SK-N-SH (cell line): ENCODE data around the gene CELSR1. TPM values are rescaled to one million over a fixed set of nuclear protein-coding genes. Genes with fewer than 3 reads are reported as not detected.

Source experiments
- CTCF ChIA-PET: fragments of 300-600, 350-600 bp; formaldehyde crosslinking; extraction: SDS; loops from one replicate; lab custom pipeline; 2021; lab: Yijun Ruan, JAX
- POLR2A ChIA-PET: fragments of 350-600 bp; sonication (Branson Sonifier 250); formaldehyde crosslinking; extraction: SDS; loops from one replicate; lab custom pipeline; 2020; ENCODE audit warnings: antibody characterized with exemption, inconsistent platforms; lab: Yijun Ruan, JAX
- DNase-seq: peaks from one replicate; pipeline ENCODE4 v3.0.0; 2012
- H2AFZ ChIP-seq: fragments of 200-600 bp; sonication (generic); 2 replicates; pipeline ENCODE4 v1.8.1; 2016; ENCODE audit warnings: antibody characterized with exemption, mild to moderate bottlenecking, low read depth
- H3F3A ChIP-seq: fragments of 200-600 bp; sonication (generic); replicated peaks from 2 replicates; pipeline ENCODE3; 2016; ENCODE audit warnings: antibody characterized with exemption, mild to moderate bottlenecking; ENCODE audit not compliant: insufficient read depth
- H3K27ac ChIP-seq, 2 experiments: fragments of 200-500 bp in 1 of 2; fragments of 200-600 bp in 1 of 2; sonication (Bioruptor generic) in 1 of 2; sonication (generic), shearing (Covaris generic) in 1 of 2; 2 replicates each; pipeline versions ENCODE4 v1.5.1 to v1.6.1; 2014 to 2016; ENCODE audit warnings: low read depth in 2 of 2, inconsistent platforms in 1 of 2, low read length in 1 of 2, mild to moderate bottlenecking in 1 of 2, mixed read lengths in 1 of 2
- H3K27me3 ChIP-seq: fragments of 200-600 bp; sonication (generic), shearing (Covaris generic); 2 replicates; pipeline ENCODE4 v1.6.1; 2016; ENCODE audit warnings: mixed run types; ENCODE audit not compliant: insufficient read depth
- H3K36me3 ChIP-seq, 2 experiments: fragments of 200-500 bp in 1 of 2; fragments of 200-600 bp in 1 of 2; sonication (Bioruptor generic) in 1 of 2; sonication (generic) in 1 of 2; replicated peaks in 1 of 2; 2 replicates each; pipeline versions ENCODE3 to v1.5.1; 2014 to 2016; ENCODE audit warnings: low read length in 1 of 2, mild to moderate bottlenecking in 1 of 2; ENCODE audit not compliant: insufficient read depth in 2 of 2, control insufficient read depth in 1 of 2
- H3K4me1 ChIP-seq, 2 experiments: fragments of 200-500 bp in 1 of 2; fragments of 200-600 bp in 1 of 2; sonication (Bioruptor generic) in 1 of 2; sonication (generic), shearing (Covaris generic) in 1 of 2; 2 replicates each; pipeline versions ENCODE4 v1.5.1 to v1.6.1; 2014 to 2016; ENCODE audit warnings: low read depth in 1 of 2, low read length in 1 of 2, mixed run types in 1 of 2; ENCODE audit not compliant: insufficient read depth in 2 of 2, control insufficient read depth in 1 of 2
- H3K4me2 ChIP-seq: fragments of 200-600 bp; sonication (generic), shearing (Covaris generic); 2 replicates; pipeline ENCODE4 v1.6.1; 2017; ENCODE audit warnings: mixed run types
- H3K4me3 ChIP-seq, 2 experiments: fragments of 200-500 bp in 1 of 2; fragments of 200-600 bp in 1 of 2; sonication (Bioruptor generic) in 1 of 2; sonication (generic), shearing (Covaris generic) in 1 of 2; 2 replicates each; pipeline versions ENCODE4 v1.5.1 to v1.8.1; 2014 to 2016; ENCODE audit warnings: low read depth in 2 of 2, inconsistent platforms in 1 of 2, low read length in 1 of 2, mild to moderate bottlenecking in 1 of 2, mixed read lengths in 1 of 2, moderate library complexity in 1 of 2
- H3K79me2 ChIP-seq: fragments of 200-600 bp; sonication (generic); 2 replicates; pipeline ENCODE4 v1.8.1; 2017; ENCODE audit warnings: mild to moderate bottlenecking; ENCODE audit not compliant: insufficient read depth
- H3K9ac ChIP-seq: fragments of 200-600 bp; sonication (generic); 2 replicates; pipeline ENCODE4 v1.6.1; 2017; ENCODE audit warnings: mixed run types
- H3K9me2 ChIP-seq: fragments of 200-600 bp; sonication (generic); 2 replicates; pipeline ENCODE4 v1.6.1; 2017; ENCODE audit warnings: mixed run types
- H3K9me3 ChIP-seq: fragments of 200-600 bp; sonication (generic); 2 replicates; pipeline ENCODE4 v1.6.1; 2017; ENCODE audit warnings: mixed run types, mild to moderate bottlenecking, moderate library complexity
- H4K20me1 ChIP-seq: fragments of 200-600 bp; sonication (generic); 2 replicates; pipeline ENCODE4 v1.6.1; 2017; ENCODE audit warnings: mild to moderate bottlenecking, mixed run types; ENCODE audit not compliant: insufficient read depth
- EP300 ChIP-seq, 2 experiments: IDR thresholded peaks; 2 replicates each; pipeline versions ENCODE4 v1.4.0 to v1.6.1; 2012; ENCODE audit warnings: borderline replicate concordance in 1 of 2, low read depth in 1 of 2, low read length in 1 of 2
- EZH2phosphoT487 ChIP-seq: fragments of 200-600 bp; sonication (generic); IDR thresholded peaks from 2 replicates; pipeline ENCODE4 v1.6.1; 2017; ENCODE audit warnings: low read depth, mixed run types, mild to moderate bottlenecking, antibody characterized with exemption, moderate library complexity, borderline replicate concordance
- GABPA ChIP-seq: IDR thresholded peaks from 2 replicates; pipeline ENCODE4 v1.4.0; 2012; ENCODE audit warnings: low read depth, mild to moderate bottlenecking
- GATA2 ChIP-seq: sonication (generic); formaldehyde crosslinking; IDR thresholded peaks from 2 replicates; pipeline ENCODE4 v1.5.0; 2020; ENCODE audit warnings: mild to moderate bottlenecking, missing genetic modification reagents
- JUND ChIP-seq: IDR thresholded peaks from 2 replicates; pipeline ENCODE4 v1.4.0; 2012
- MEF2A ChIP-seq: IDR thresholded peaks from 2 replicates; pipeline ENCODE4 v1.4.0; 2012; ENCODE audit warnings: low read depth, borderline replicate concordance
- MXI1 ChIP-seq: IDR thresholded peaks from 2 replicates; pipeline ENCODE4 v1.6.1; 2012; ENCODE audit warnings: mild to moderate bottlenecking, low read depth, low read length, improper control_type of control experiment
- NFIC ChIP-seq: IDR thresholded peaks from 2 replicates; pipeline ENCODE4 v1.4.0; 2012; ENCODE audit warnings: borderline replicate concordance
- NRF1 ChIP-seq: IDR thresholded peaks from 2 replicates; pipeline ENCODE4 v1.6.1; 2012; ENCODE audit warnings: low read depth, mild to moderate bottlenecking, low read length
- RFX5 ChIP-seq: IDR thresholded peaks from 2 replicates; pipeline ENCODE4 v1.6.1; 2012; ENCODE audit warnings: mild to moderate bottlenecking, improper control_type of control experiment, low read length
- RXRA ChIP-seq: IDR thresholded peaks from 2 replicates; pipeline ENCODE4 v1.4.0; 2012; ENCODE audit warnings: low read depth, mild to moderate bottlenecking, borderline replicate concordance
- SIN3A ChIP-seq: IDR thresholded peaks from 2 replicates; pipeline ENCODE4 v1.6.1; 2012; ENCODE audit warnings: low read depth, mild to moderate bottlenecking, low read length, moderate library complexity, borderline replicate concordance
- SMC3 ChIP-seq: IDR thresholded peaks from 2 replicates; pipeline ENCODE4 v1.6.1; 2012; ENCODE audit warnings: low read depth, low read length, improper control_type of control experiment
- TAF1 ChIP-seq: IDR thresholded peaks from 2 replicates; pipeline ENCODE4 v1.6.1; 2012; ENCODE audit warnings: low read depth, mild to moderate bottlenecking, low read length, moderate library complexity, borderline replicate concordance
- TCF12 ChIP-seq: IDR thresholded peaks from 2 replicates; pipeline ENCODE4 v1.4.0; 2012
- TEAD4 ChIP-seq: IDR thresholded peaks from 2 replicates; pipeline ENCODE4 v1.4.0; 2012; ENCODE audit warnings: mild to moderate bottlenecking, borderline replicate concordance; ENCODE audit not compliant: insufficient read depth
- WGBS: methylation state at CpG from one replicate; pipeline ENCODE4 v1.1.6; 2017; ENCODE audit warnings: low lambda C conversion rate; 5-methylcytosine and 5-hydroxymethylcytosine counted together
- polyA plus RNA-seq, 3 experiments: library from polyadenylated mRNA; depleted of rRNA; stranded (reverse); fragments of >200 nt; gene quantifications; 2 replicates each; pipeline ENCODE4 v1.2.3, GENCODE V29; 2012
- TF ChIP-seq, protein P1 (sequence below): fragments of 200-600 bp; sonication (generic); IDR thresholded peaks from 2 replicates; pipeline ENCODE4 v1.6.1; 2017; ENCODE audit warnings: antibody characterized with exemption, mild to moderate bottlenecking, moderate library complexity
- TF ChIP-seq, protein P2 (sequence below): fragments of 150-350 bp; IDR thresholded peaks from 2 replicates; pipeline ENCODE4 v1.6.1; 2016; ENCODE audit warnings: mild to moderate bottlenecking, low read depth, low read length
- TF ChIP-seq, protein P3 (sequence below): IDR thresholded peaks from 2 replicates; pipeline ENCODE4 v1.4.0; 2012; ENCODE audit warnings: low read depth, borderline replicate concordance
- TF ChIP-seq, protein P4 (sequence below): IDR thresholded peaks from 2 replicates; pipeline ENCODE4 v1.4.0; 2012; ENCODE audit warnings: low read depth, borderline replicate concordance

CELSR1 gene
- polyA plus RNA-seq, 1 of the 3 experiments (the other 2 are of a cell fraction), result 5.0 TPM

DNA sequence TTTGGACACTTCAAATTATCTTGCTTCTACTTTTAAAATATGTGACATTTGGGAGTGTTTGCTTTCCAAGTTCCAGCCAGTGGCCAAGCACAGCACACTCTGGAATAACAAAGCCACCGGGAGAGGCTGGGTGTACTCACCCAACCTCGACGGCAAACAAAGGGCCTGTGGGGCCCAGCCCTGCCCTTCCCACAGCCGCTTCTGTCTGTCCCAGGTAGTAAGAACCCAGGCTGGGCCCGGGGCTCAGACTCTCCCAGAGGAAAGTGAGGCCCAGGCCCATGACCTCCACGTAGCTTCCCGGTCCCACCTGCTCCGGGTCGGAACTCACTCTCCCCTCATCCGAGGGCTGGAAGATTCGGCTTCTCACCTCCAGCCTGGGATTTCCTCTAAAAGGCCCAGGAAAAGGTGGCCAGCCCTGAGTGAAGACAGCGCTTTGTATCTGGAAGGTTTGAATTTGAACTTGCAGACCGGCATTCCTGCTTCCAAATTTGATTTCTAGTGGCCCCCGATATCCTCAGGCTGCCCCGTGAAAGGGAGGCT is 93.5 kb downstream of the CELSR1 start:
- no peak for DNase-seq
- H3K79me2 ChIP-seq, result no peaks in the 10 kb centered on the region
- no peaks in the 10 kb centered on the region for H3K9me3 ChIP-seq
- no peaks in the 10 kb centered on the region for H4K20me1 ChIP-seq
- no peak overlapping the region for H3K27ac ChIP-seq
- no peaks in the 10 kb centered on the region for H3K9me2 ChIP-seq
- no peaks in the 10 kb centered on the region for H3F3A ChIP-seq
- no peak overlapping the region for H3K4me2 ChIP-seq
- no peaks in the 10 kb centered on the region; the same call in 1 of the 2 replicates for H3K27me3 ChIP-seq
- H2AFZ ChIP-seq, result no peak overlapping the region
- H3K36me3 ChIP-seq, result no peaks in the 10 kb centered on the region
- ChIA-PET CTCF (no interaction called here), POLR2A (no interaction called here)
- H3K4me1 ChIP-seq, result no peaks in the 10 kb centered on the region
- H3K4me3 ChIP-seq, result no peak overlapping the region
- H3K9ac ChIP-seq, result no peak overlapping the region
- WGBS, result 89% methylated on average over 7 of the region's 15 CpGs
- TF ChIP-seq EZH2phosphoT487 (no peak), TCF12 (no peak), MXI1 (no peak), EP300 (IDR thresholded peaks at IDR 0.05; ENCODE audit: borderline replicate concordance in 1 of 2, low read depth in 1 of 2, low read length in 1 of 2) (no peak), JUND (no peak), TEAD4 (no peak), GATA2 (no peak)
- TF ChIP-seq, protein P1, sequence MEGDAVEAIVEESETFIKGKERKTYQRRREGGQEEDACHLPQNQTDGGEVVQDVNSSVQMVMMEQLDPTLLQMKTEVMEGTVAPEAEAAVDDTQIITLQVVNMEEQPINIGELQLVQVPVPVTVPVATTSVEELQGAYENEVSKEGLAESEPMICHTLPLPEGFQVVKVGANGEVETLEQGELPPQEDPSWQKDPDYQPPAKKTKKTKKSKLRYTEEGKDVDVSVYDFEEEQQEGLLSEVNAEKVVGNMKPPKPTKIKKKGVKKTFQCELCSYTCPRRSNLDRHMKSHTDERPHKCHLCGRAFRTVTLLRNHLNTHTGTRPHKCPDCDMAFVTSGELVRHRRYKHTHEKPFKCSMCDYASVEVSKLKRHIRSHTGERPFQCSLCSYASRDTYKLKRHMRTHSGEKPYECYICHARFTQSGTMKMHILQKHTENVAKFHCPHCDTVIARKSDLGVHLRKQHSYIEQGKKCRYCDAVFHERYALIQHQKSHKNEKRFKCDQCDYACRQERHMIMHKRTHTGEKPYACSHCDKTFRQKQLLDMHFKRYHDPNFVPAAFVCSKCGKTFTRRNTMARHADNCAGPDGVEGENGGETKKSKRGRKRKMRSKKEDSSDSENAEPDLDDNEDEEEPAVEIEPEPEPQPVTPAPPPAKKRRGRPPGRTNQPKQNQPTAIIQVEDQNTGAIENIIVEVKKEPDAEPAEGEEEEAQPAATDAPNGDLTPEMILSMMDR, result no peak
- TF ChIP-seq, protein P2, sequence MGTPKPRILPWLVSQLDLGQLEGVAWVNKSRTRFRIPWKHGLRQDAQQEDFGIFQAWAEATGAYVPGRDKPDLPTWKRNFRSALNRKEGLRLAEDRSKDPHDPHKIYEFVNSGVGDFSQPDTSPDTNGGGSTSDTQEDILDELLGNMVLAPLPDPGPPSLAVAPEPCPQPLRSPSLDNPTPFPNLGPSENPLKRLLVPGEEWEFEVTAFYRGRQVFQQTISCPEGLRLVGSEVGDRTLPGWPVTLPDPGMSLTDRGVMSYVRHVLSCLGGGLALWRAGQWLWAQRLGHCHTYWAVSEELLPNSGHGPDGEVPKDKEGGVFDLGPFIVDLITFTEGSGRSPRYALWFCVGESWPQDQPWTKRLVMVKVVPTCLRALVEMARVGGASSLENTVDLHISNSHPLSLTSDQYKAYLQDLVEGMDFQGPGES, result no peak

DNA sequence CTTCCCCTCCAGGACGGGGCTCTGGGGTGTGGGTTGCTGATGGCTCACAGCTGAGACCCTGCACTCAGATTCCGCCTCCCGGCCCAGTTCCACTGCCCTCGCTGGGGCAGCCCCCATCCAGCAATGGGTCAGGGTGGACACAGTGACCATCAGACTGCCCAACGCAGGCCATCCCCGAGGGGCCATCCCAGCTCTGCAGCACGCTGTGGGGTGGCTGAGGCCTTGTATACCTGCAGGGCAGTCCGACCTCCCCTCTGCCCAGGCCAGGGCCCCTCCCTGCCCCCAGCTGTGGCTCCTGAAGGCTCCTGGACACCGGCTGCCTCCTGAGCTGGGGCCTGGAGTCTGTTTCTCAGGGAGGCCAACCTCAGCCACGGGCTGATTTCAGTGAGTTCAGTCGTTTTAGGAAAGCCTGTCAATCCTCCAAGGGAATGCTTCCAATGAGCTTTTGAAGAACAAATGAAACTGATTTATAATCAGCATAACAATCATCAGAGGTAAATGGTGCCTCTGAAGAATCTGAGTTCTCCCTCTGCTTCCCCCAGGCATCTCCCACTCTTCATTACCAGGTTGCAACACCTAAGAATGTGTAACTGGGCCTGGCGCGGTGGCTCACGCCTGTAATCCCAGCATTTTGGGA is 95.1 kb downstream of the CELSR1 start:
- WGBS, result 73% methylated on average over 7 of the region's 14 CpGs
- ChIA-PET CTCF (interaction anchor here (0.8 to 1.5 kb wide), 3 partner anchors 12 to 75 kb away, joined by 3 read pairs; no protein-coding TSS in a partner anchor), POLR2A (no interaction called here)
- Histone ChIP-seq H3K27ac (no peak overlapping the region), H4K20me1 (no peaks in the 10 kb centered on the region), H3K4me2 (no peak overlapping the region), H3K9me2 (no peaks in the 10 kb centered on the region), H3F3A (no peaks in the 10 kb centered on the region), H3K36me3 (no peaks in the 10 kb centered on the region), H3K27me3 (no peaks in the 10 kb centered on the region; the same call in 1 of the 2 replicates), H2AFZ (no peak overlapping the region), H3K79me2 (no peaks in the 10 kb centered on the region), H3K9ac (no peak overlapping the region), H3K9me3 (no peaks in the 10 kb centered on the region), H3K4me1 (no peaks in the 10 kb centered on the region), H3K4me3 (no peak overlapping the region)
- no peak for DNase-seq
- TF ChIP-seq, protein P2, result no peak
- TF ChIP-seq SIN3A (no peak), TAF1 (no peak), GABPA (no peak), TEAD4 (no peak), EP300 (IDR thresholded peaks at IDR 0.05; ENCODE audit: borderline replicate concordance in 1 of 2, low read depth in 1 of 2, low read length in 1 of 2) (no peak), RXRA (no peak), RFX5 (no peak), NRF1 (no peak), SMC3 (no peak), NFIC (no peak), MEF2A (no peak)
- TF ChIP-seq, protein P3, sequence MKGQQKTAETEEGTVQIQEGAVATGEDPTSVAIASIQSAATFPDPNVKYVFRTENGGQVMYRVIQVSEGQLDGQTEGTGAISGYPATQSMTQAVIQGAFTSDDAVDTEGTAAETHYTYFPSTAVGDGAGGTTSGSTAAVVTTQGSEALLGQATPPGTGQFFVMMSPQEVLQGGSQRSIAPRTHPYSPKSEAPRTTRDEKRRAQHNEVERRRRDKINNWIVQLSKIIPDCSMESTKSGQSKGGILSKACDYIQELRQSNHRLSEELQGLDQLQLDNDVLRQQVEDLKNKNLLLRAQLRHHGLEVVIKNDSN, result no peak
- TF ChIP-seq, protein P4, sequence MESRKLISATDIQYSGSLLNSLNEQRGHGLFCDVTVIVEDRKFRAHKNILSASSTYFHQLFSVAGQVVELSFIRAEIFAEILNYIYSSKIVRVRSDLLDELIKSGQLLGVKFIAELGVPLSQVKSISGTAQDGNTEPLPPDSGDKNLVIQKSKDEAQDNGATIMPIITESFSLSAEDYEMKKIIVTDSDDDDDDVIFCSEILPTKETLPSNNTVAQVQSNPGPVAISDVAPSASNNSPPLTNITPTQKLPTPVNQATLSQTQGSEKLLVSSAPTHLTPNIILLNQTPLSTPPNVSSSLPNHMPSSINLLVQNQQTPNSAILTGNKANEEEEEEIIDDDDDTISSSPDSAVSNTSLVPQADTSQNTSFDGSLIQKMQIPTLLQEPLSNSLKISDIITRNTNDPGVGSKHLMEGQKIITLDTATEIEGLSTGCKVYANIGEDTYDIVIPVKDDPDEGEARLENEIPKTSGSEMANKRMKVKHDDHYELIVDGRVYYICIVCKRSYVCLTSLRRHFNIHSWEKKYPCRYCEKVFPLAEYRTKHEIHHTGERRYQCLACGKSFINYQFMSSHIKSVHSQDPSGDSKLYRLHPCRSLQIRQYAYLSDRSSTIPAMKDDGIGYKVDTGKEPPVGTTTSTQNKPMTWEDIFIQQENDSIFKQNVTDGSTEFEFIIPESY, result no peak
